Osteoblast (primary cell): ENCODE data around the gene CYTH4. TPM values are rescaled to one million over a fixed set of nuclear protein-coding genes. Genes with fewer than 3 reads are reported as not detected.

ENCODE experiments used
- DNase-seq: peaks from one replicate; pipeline ENCODE4 v3.0.0; 2011; ENCODE audit warnings: low spot score, mixed read lengths; ENCODE audit not compliant: insufficient read length; ENCODE audit errors: missing footprints
- H2AFZ ChIP-seq: 2 replicates; pipeline ENCODE4 v1.6.0; 2011; ENCODE audit warnings: mild to moderate bottlenecking, low read length
- H3K27ac ChIP-seq: 2 replicates; pipeline ENCODE4 v1.5.1; 2011; ENCODE audit warnings: mild to moderate bottlenecking, low read depth, low read length, moderate library complexity
- H3K27me3 ChIP-seq: 2 replicates; pipeline ENCODE4 v1.6.0; 2012; ENCODE audit warnings: mild to moderate bottlenecking, control low read depth, inconsistent platforms, low read length, moderate library complexity; ENCODE audit not compliant: insufficient read depth
- H3K36me3 ChIP-seq: 2 replicates; pipeline ENCODE4 v1.5.1; 2011; ENCODE audit warnings: mild to moderate bottlenecking, low read length, control low read depth, moderate library complexity; ENCODE audit not compliant: insufficient read depth
- H3K4me1 ChIP-seq: 2 replicates; pipeline ENCODE4 v1.5.1; 2011; ENCODE audit warnings: mild to moderate bottlenecking, low read length, control low read depth, moderate library complexity; ENCODE audit not compliant: insufficient read depth
- H3K4me2 ChIP-seq: 2 replicates; pipeline ENCODE4 v1.6.0; 2011; ENCODE audit warnings: mild to moderate bottlenecking, low read length; ENCODE audit not compliant: insufficient read depth
- H3K4me3 ChIP-seq: fragments of 200-600 bp; sonication (generic); 3 replicates; pipeline ENCODE4 v1.5.1; 2012; ENCODE audit warnings: mild to moderate bottlenecking, low read length, inconsistent platforms; ENCODE audit not compliant: insufficient read depth
- H3K79me2 ChIP-seq: 2 replicates; pipeline ENCODE4 v1.6.0; 2012; ENCODE audit warnings: mild to moderate bottlenecking, low read length, control low read depth, inconsistent platforms; ENCODE audit not compliant: insufficient read depth
- H3K9me3 ChIP-seq: 2 replicates; pipeline ENCODE4 v1.5.1; 2011; ENCODE audit warnings: low read depth, low read length, control low read depth
- H4K20me1 ChIP-seq: 2 replicates; pipeline ENCODE4 v1.6.0; 2012; ENCODE audit warnings: mild to moderate bottlenecking, low read length, control low read depth; ENCODE audit not compliant: insufficient read depth
- CTCF ChIP-seq: IDR thresholded peaks from 2 replicates; pipeline ENCODE4 v1.5.1; 2011; ENCODE audit warnings: mild to moderate bottlenecking, low read depth, low read length, moderate library complexity; ENCODE audit errors: extremely low read depth
- total RNA-seq: library from RNA; depleted of rRNA; stranded (reverse); fragments of >200 nt; gene quantifications from 2 replicates; pipeline ENCODE4 v1.2.3, GENCODE V29; 2012

The CYTH4 gene
- total RNA-seq, 1 donor, result 0.72 TPM

- Histone ChIP-seq H3K79me2 (peaks cover 3% of the 10 kb centered on the region), H3K27me3 (no peaks in the 10 kb centered on the region)
- DNase-seq, result peak; percentile 53
These were observed 46.3 kb upstream of the CYTH4 start for GRCh38 chr22:37235897-37236607.

GRCh38 chr22:37237371-37238268 lies 44.7 kb upstream of the CYTH4 start:
- Histone ChIP-seq H3K36me3 (peaks cover 14% of the 10 kb centered on the region), H3K79me2 (peaks cover 3% of the 10 kb centered on the region), H3K4me3 (no peak overlapping the region), H3K27me3 (no peaks in the 10 kb centered on the region), H3K27ac (no peak overlapping the region), H4K20me1 (peaks cover 16% of the 10 kb centered on the region), H3K4me2 (no peak overlapping the region), H3K4me1 (peaks cover 8% of the 10 kb centered on the region), H3K9me3 (no peaks in the 10 kb centered on the region), H2AFZ (no peak overlapping the region)
- TF ChIP-seq CTCF, result no peak
- DNase-seq, result peak; percentile 80

More at GRCh38 chr22:37235897-37236607, 46.3 kb upstream of the CYTH4 start:
- Histone ChIP-seq H3K4me2 (no peak overlapping the region), H3K36me3 (peaks cover 14% of the 10 kb centered on the region), H3K27ac (no peak overlapping the region), H3K9me3 (no peaks in the 10 kb centered on the region), H4K20me1 (peaks cover 17% of the 10 kb centered on the region), H2AFZ (no peak overlapping the region), H3K4me3 (no peak overlapping the region), H3K4me1 (no peaks in the 10 kb centered on the region)
- no peak for TF ChIP-seq CTCF

DNA sequence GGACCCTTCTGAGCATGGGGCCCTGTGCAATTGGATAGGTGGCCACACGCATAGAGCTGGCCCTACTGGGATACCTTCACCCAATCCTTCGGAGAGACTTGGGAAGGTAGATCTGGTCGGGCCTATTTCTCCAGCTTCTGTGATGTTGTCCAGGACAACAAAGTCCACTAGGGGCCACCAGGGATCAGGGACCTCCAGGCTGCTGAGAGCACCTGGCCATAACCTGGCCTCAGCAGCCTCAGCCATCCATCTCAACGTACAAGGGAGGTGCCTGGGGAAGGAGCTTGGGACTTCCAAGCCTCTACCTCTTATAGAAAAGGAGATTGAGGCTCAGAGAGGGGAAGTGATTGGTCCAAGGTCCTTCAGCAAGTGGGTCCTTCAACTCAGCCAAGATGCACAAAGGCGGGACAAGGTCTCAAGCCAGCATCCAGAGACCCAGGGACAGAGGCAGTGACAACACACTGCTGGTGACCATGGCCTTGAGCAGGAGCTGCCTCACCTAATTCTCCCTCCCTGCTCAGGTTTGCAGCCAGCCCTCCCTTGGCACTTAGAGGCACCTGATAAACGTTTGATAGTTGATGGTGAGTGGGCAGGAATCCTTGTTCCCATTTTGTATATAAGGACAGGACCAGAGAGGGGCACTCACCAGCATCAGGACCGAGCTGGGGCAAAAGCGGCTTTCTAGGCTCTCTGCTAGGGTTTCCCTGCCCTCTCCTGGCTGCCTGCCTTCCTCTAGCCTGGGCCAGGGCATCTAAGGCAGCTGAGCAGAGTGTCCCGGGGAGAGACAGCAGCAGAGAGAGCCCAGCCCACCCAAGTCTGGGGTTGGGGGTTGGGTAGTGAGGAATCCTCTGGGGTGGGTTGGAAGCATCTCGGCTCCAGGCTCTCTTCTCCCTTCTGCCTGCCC lies 42.7 kb upstream of the CYTH4 start:
- no peak overlapping the region for H3K4me2 ChIP-seq
- H4K20me1 ChIP-seq, result peaks cover 15% of the 10 kb centered on the region
- no peak overlapping the region for H3K4me3 ChIP-seq
- no peak overlapping the region for H3K27ac ChIP-seq
- peaks cover 14% of the 10 kb centered on the region for H3K79me2 ChIP-seq
- no peaks in the 10 kb centered on the region for H3K27me3 ChIP-seq
- H2AFZ ChIP-seq, result no peak overlapping the region
- H3K36me3 ChIP-seq, result peaks cover 10% of the 10 kb centered on the region
- no peak for TF ChIP-seq CTCF
- H3K9me3 ChIP-seq, result no peaks in the 10 kb centered on the region
- peaks cover 27% of the 10 kb centered on the region for H3K4me1 ChIP-seq
- no peak for DNase-seq
